ENCODE results near the gene SETD4.

GRCh38 chr21:36040389-36040788 lies 19.9 kb downstream of the SETD4 start:
- TF ChIP-seq EP300 (IDR thresholded peaks at IDR 0.05) = no peak
- TF ChIP-seq CTCF (IDR thresholded peaks at IDR 0.05) = no peak

Data from tibial nerve (tissue), 4 donors.